ENCODE data around the gene TALDO1. TPM values are rescaled to one million over a fixed set of nuclear protein-coding genes. Genes with fewer than 3 reads are reported as not detected.

Gene TALDO1
- total and polyA plus RNA-seq, 12 donors, result 64.3 to 167 (median 145) TPM

- Histone ChIP-seq H3K36me3 (replicated peaks in 1 of 2) (peaks cover 0 to 42% of the 10 kb centered on the region in 2 donors), H3K27me3 (no peaks in the 10 kb centered on the region), H3K27ac (no peak overlapping the region), H3K4me3 (no peak overlapping the region), H3K4me1 (replicated peaks in 1 of 2) (peaks cover 25 to 34% of the 10 kb centered on the region in 2 donors), H3K9me3 (replicated peaks in 1 of 3) (no peaks in the 10 kb centered on the region)
- 92 to 95% (median 93%) methylated on average over 17 to 32 of the region's 32 CpGs for WGBS, 4 donors
- no peak for TF ChIP-seq POLR2A (IDR thresholded peaks at IDR 0.05)
- no peak for TF ChIP-seq CTCF (IDR thresholded peaks at IDR 0.05)
- intact Hi-C loops (cut with DNase I), result no loop called here
- no peak for DNase-seq
These were observed 52.5 kb downstream of the TALDO1 start for GRCh38 chr11:799641-800316.

GRCh38 chr11:800473-800872, 53.2 kb downstream of the TALDO1 start:
- no peak for DNase-seq
- WGBS, 4 donors, result 87 to 95% (median 91%) methylated on average over 9 to 30 of the region's 30 CpGs
- intact Hi-C loops (cut with DNase I), result no loop called here
- Histone ChIP-seq H3K27ac (no peak overlapping the region), H3K9me3 (replicated peaks in 1 of 3) (no peaks in the 10 kb centered on the region), H3K4me3 (no peak overlapping the region), H3K27me3 (no peaks in the 10 kb centered on the region), H3K36me3 (replicated peaks in 1 of 2) (peaks cover 0 to 42% of the 10 kb centered on the region in 2 donors), H3K4me1 (replicated peaks in 1 of 2) (peaks cover 24 to 32% of the 10 kb centered on the region in 2 donors)
- TF ChIP-seq POLR2A (IDR thresholded peaks at IDR 0.05) (no peak), CTCF (IDR thresholded peaks at IDR 0.05) (no peak)

GRCh38 chr11:801097-801780, 54.0 kb downstream of the TALDO1 start:
- H3K4me1 ChIP-seq (replicated peaks in 1 of 2), result peaks cover 19 to 29% of the 10 kb centered on the region in 2 donors
- intact Hi-C loops (cut with DNase I), result no loop called here

More at GRCh38 chr11:801097-801780, 54.0 kb downstream of the TALDO1 start:
- DNase-seq, result no peak
- Histone ChIP-seq H3K27ac (no peak overlapping the region), H3K36me3 (replicated peaks in 1 of 2) (peaks cover 0 to 42% of the 10 kb centered on the region in 2 donors), H3K27me3 (no peaks in the 10 kb centered on the region), H3K4me3 (no peak overlapping the region), H3K9me3 (replicated peaks in 1 of 3) (no peaks in the 10 kb centered on the region)
- WGBS, 4 donors, result 80 to 90% (median 90%) methylated on average over 9 to 20 of the region's 20 CpGs
- TF ChIP-seq POLR2A (IDR thresholded peaks at IDR 0.05) (no peak), CTCF (IDR thresholded peaks at IDR 0.05) (no peak)
